Neutrophil (primary cell): Measurements from ENCODE around the gene PCDHGA9.

Source experiments
- H3K27ac ChIP-seq: fragments of 200-600 bp; sonication (generic); 2 replicates; pipeline ENCODE4 v1.5.1; 2016; ENCODE audit warnings: mild to moderate bottlenecking, moderate library complexity
- H3K27me3 ChIP-seq: fragments of 200-600 bp; sonication (generic); 2 replicates; pipeline ENCODE4 v1.6.0; 2016; ENCODE audit warnings: mild to moderate bottlenecking
- H3K36me3 ChIP-seq: fragments of 200-600 bp; sonication (generic); 2 replicates; pipeline ENCODE4 v1.5.1; 2017
- H3K4me1 ChIP-seq, 2 experiments: fragments of 200-600 bp in 1 of 2; sonication (generic) in 1 of 2; 1 replicate in 1 of 2; 2 replicates in 1 of 2; pipeline versions ENCODE4 v1.5.1 to v1.6.1; 2013 to 2016; ENCODE audit warnings: low read depth in 1 of 2, low read length in 1 of 2, mild to moderate bottlenecking in 1 of 2, moderate library complexity in 1 of 2; ENCODE audit not compliant: control insufficient read depth in 1 of 2, insufficient read depth in 1 of 2
- H3K4me3 ChIP-seq, 2 experiments: fragments of 200-600 bp in 1 of 2; sonication (generic) in 1 of 2; 1 replicate in 1 of 2; 2 replicates in 1 of 2; pipeline ENCODE4 v1.5.1; 2013 to 2016; ENCODE audit warnings: low read depth in 1 of 2, low read length in 1 of 2, mild to moderate bottlenecking in 1 of 2, moderate library complexity in 1 of 2
- H3K9me3 ChIP-seq: fragments of 200-600 bp; sonication (generic); 2 replicates; pipeline ENCODE4 v1.5.1; 2016
- CTCF ChIP-seq: fragments of 200-600 bp; sonication (generic); IDR thresholded peaks from 2 replicates; pipeline ENCODE4 v1.5.1; 2016; ENCODE audit warnings: antibody characterized with exemption

Gene PCDHGA9

GRCh38 chr5:141359790-141360426, 42.7 kb upstream of the PCDHGA9 start, which contains the start of gene PCDHGB2:
Gene PCDHGB2 (plus strand): TSS chr5:141359994. CDS start chr5:141360136, 142 bp downstream.
- Histone ChIP-seq H3K27ac (no peak within 1 kb of the TSS), H3K4me1 (no peaks in the 10 kb centered on the region), H3K9me3 (peaks cover 33% of the 10 kb centered on the region), H3K27me3 (peaks cover 100% of the 10 kb centered on the region), H3K4me3 (no peak within 1 kb of the TSS), H3K36me3 (no peaks in the 10 kb centered on the region)
- no peak for TF ChIP-seq CTCF

GRCh38 chr5:141360685-141361084, 41.9 kb upstream of the PCDHGA9 start:
- TF ChIP-seq CTCF: no peak
- Histone ChIP-seq H3K36me3 (no peaks in the 10 kb centered on the region), H3K27me3 (peaks cover 100% of the 10 kb centered on the region), H3K4me3 (no peak overlapping the region), H3K27ac (no peak overlapping the region), H3K9me3 (peaks cover 41% of the 10 kb centered on the region), H3K4me1 (no peaks in the 10 kb centered on the region)

GRCh38 chr5:141362719-141363118, 39.9 kb upstream of the PCDHGA9 start:
- Histone ChIP-seq H3K36me3 (no peaks in the 10 kb centered on the region), H3K27me3 (peaks cover 100% of the 10 kb centered on the region), H3K27ac (no peak overlapping the region), H3K9me3 (peaks cover 45% of the 10 kb centered on the region), H3K4me3 (no peak overlapping the region), H3K4me1 (no peaks in the 10 kb centered on the region)
- no peak for TF ChIP-seq CTCF

- H3K27ac ChIP-seq: no peak within 1 kb of the TSS
- H3K9me3 ChIP-seq: peaks cover 51% of the 10 kb centered on the region
- H3K27me3 ChIP-seq: peaks cover 100% of the 10 kb centered on the region
- H3K4me3 ChIP-seq: no peak within 1 kb of the TSS
- no peak for TF ChIP-seq CTCF
- no peaks in the 10 kb centered on the region for H3K36me3 ChIP-seq
- H3K4me1 ChIP-seq: no peaks in the 10 kb centered on the region
These were observed 38.5 kb upstream of the PCDHGA9 start, which contains the start of gene PCDHGA5 for GRCh38 chr5:141363952-141364660. Gene PCDHGA5 (plus strand): TSS chr5:141364162. CDS start chr5:141364331, 169 bp downstream.

GRCh38 chr5:141366016-141366896, 36.3 kb upstream of the PCDHGA9 start:
- H3K4me1 ChIP-seq: no peaks in the 10 kb centered on the region
- H3K27me3 ChIP-seq: peaks cover 100% of the 10 kb centered on the region
- H3K9me3 ChIP-seq: peaks cover 43% of the 10 kb centered on the region

More at GRCh38 chr5:141366016-141366896, 36.3 kb upstream of the PCDHGA9 start:
- Histone ChIP-seq H3K4me3 (no peak overlapping the region), H3K36me3 (no peaks in the 10 kb centered on the region), H3K27ac (no peak overlapping the region)
- no peak for TF ChIP-seq CTCF
